Esophagus squamous epithelium (tissue), 5 donors: ENCODE data around the gene TLNRD1. TPM values are rescaled to one million over a fixed set of nuclear protein-coding genes. Genes with fewer than 3 reads are reported as not detected.

ENCODE experiments used
- DNase-seq: peaks from one replicate; lab custom pipeline; 2025; lab: John Stamatoyannopoulos, UW
- H3K27ac ChIP-seq, 4 donors: fragments of 200-600 bp; sonication (generic); one replicate each; pipeline ENCODE4 v1.5.1; 2016 to 2019; ENCODE audit warnings: mild to moderate bottlenecking in 1 of 4
- H3K27me3 ChIP-seq, 4 donors: fragments of 200-600 bp; sonication (generic); 1 replicate in 3 of 4; 2 replicates in 1 of 4; pipeline versions ENCODE4 v1.5.1 to v1.6.0; 2017 to 2021; ENCODE audit warnings: antibody characterized with exemption in 1 of 4
- H3K36me3 ChIP-seq, 3 donors: fragments of 200-600 bp; sonication (generic); one replicate each; pipeline ENCODE4 v1.5.1; 2016 to 2019
- H3K4me1 ChIP-seq, 3 donors: fragments of 200-600 bp; sonication (generic); one replicate each; pipeline ENCODE4 v1.5.1; 2017 to 2019
- H3K4me3 ChIP-seq, 4 donors: fragments of 200-600 bp; sonication (generic); 1 replicate in 3 of 4; 2 replicates in 1 of 4; pipeline ENCODE4 v1.5.1; 2016 to 2019; ENCODE audit warnings: mild to moderate bottlenecking in 2 of 4, moderate library complexity in 1 of 4
- H3K9me3 ChIP-seq, 3 donors: fragments of 200-600 bp; sonication (generic); one replicate each; pipeline ENCODE4 v1.5.1; 2016 to 2019
- CTCF ChIP-seq, 6 experiments: fragments of 450-650 bp in 4 of 6; fragments of 200-600 bp in 2 of 6; sonication (generic) in 2 of 6; IDR thresholded peaks; one replicate each; pipeline ENCODE4 v1.5.1; 2016 to 2019; ENCODE audit warnings: antibody characterized with exemption in 6 of 6, mild to moderate bottlenecking in 4 of 6, moderate library complexity in 4 of 6
- POLR2A ChIP-seq, 4 donors: fragments of 450-650 bp; IDR thresholded peaks; one replicate each; pipeline ENCODE4 v1.6.1; 2017; ENCODE audit warnings: antibody characterized with exemption in 4 of 4, mild to moderate bottlenecking in 4 of 4, moderate library complexity in 3 of 4
- WGBS, 2 donors: methylation state at CpG; one replicate each; pipeline ENCODE4 v1.1.5; 2018; 5-methylcytosine and 5-hydroxymethylcytosine counted together
- intact Hi-C: fragments of 100-400 bp; cut with DNase I; formaldehyde crosslinking; loops from one replicate; pipeline ENCODE4 v1.15.0; 2022
- total RNA-seq, 4 donors: library from RNA; depleted of rRNA; stranded (reverse); fragments of >200 nt; gene quantifications; one replicate each; pipeline ENCODE4 v1.1.0, GENCODE V29; 2016
- donor health status: DM: yes; HTN: yes; CAD: no.

The TLNRD1 gene
- total RNA-seq, 4 donors from 2014 or later: 17.2 to 57.8 (median 22.6) TPM

GRCh38 chr15:81006124-81006523 is 5.4 kb downstream of the TLNRD1 start:
- no peak overlapping the region for H3K4me3 ChIP-seq
- intact Hi-C loops: no loop called here

GRCh38 chr15:81007428-81008064 is 6.8 kb downstream of the TLNRD1 start:
- no peak for TF ChIP-seq POLR2A (IDR thresholded peaks at IDR 0.05)
- no peak for TF ChIP-seq CTCF (IDR thresholded peaks at IDR 0.05)
- WGBS, 2 donors: 74 to 85% methylated on average over 5 of the region's 6 CpGs
- no peak for DNase-seq
- intact Hi-C loops: no loop called here
- no peak overlapping the region for H3K4me3 ChIP-seq
- peaks cover 6 to 39% (median 28%) of the 10 kb centered on the region in 3 donors for H3K4me1 ChIP-seq
- no peaks in the 10 kb centered on the region for H3K9me3 ChIP-seq
- H3K27me3 ChIP-seq: no peaks in the 10 kb centered on the region
- H3K36me3 ChIP-seq: peaks cover 0 to 18% (median 7%) of the 10 kb centered on the region in 3 donors
- H3K27ac ChIP-seq: no peak overlapping the region

More at GRCh38 chr15:81006124-81006523, 5.4 kb downstream of the TLNRD1 start:
- peaks cover 11 to 47% (median 28%) of the 10 kb centered on the region in 3 donors for H3K4me1 ChIP-seq
- TF ChIP-seq CTCF (IDR thresholded peaks at IDR 0.05) (no peak), POLR2A (IDR thresholded peaks at IDR 0.05) (no peak)
- peaks cover 0 to 20% (median 7%) of the 10 kb centered on the region in 3 donors for H3K36me3 ChIP-seq
- no peak for DNase-seq
- H3K9me3 ChIP-seq: no peaks in the 10 kb centered on the region
- WGBS, 2 donors: 77 to 87% methylated on average over 1 of the region's 1 CpG
- H3K27ac ChIP-seq: no peak overlapping the region
- H3K27me3 ChIP-seq: no peaks in the 10 kb centered on the region

- H3K27ac ChIP-seq: no peak overlapping the region
- intact Hi-C loops: no loop called here
- no peaks in the 10 kb centered on the region for H3K27me3 ChIP-seq
- WGBS, 2 donors: 93 to 96% methylated on average over 2 of the region's 2 CpGs
- DNase-seq: no peak
- peaks cover 0 to 31% (median 20%) of the 10 kb centered on the region in 3 donors for H3K4me1 ChIP-seq
- no peak overlapping the region for H3K4me3 ChIP-seq
- no peak for TF ChIP-seq CTCF (IDR thresholded peaks at IDR 0.05)
- no peak for TF ChIP-seq POLR2A (IDR thresholded peaks at IDR 0.05)
- peaks cover 0 to 10% (median 0%) of the 10 kb centered on the region in 3 donors for H3K36me3 ChIP-seq
- no peaks in the 10 kb centered on the region for H3K9me3 ChIP-seq
Observed at GRCh38 chr15:81008312-81008711, 7.6 kb downstream of the TLNRD1 start.

GRCh38 chr15:81010086-81010485 is 9.4 kb downstream of the TLNRD1 start:
- H3K4me3 ChIP-seq: no peak overlapping the region
- no peak overlapping the region for H3K27ac ChIP-seq
- H3K27me3 ChIP-seq: no peaks in the 10 kb centered on the region
- no peaks in the 10 kb centered on the region for H3K36me3 ChIP-seq
- no peak for TF ChIP-seq POLR2A (IDR thresholded peaks at IDR 0.05)
- TF ChIP-seq CTCF (IDR thresholded peaks at IDR 0.05): no peak
- peaks cover 0 to 17% (median 5%) of the 10 kb centered on the region in 3 donors for H3K4me1 ChIP-seq
- no peaks in the 10 kb centered on the region for H3K9me3 ChIP-seq
- WGBS, 2 donors: 75 to 78% methylated on average over 4 of the region's 4 CpGs
- DNase-seq: no peak
- intact Hi-C loops: no loop called here

- no peak overlapping the region for H3K27ac ChIP-seq
- intact Hi-C loops: no loop called here
- TF ChIP-seq CTCF (IDR thresholded peaks at IDR 0.05): no peak
- TF ChIP-seq POLR2A (IDR thresholded peaks at IDR 0.05): no peak
- H3K4me1 ChIP-seq: peaks cover 0 to 18% (median 0%) of the 10 kb centered on the region in 3 donors
- no peak for DNase-seq
- no peak overlapping the region for H3K4me3 ChIP-seq
- no peaks in the 10 kb centered on the region for H3K9me3 ChIP-seq
- no peaks in the 10 kb centered on the region for H3K36me3 ChIP-seq
- no peaks in the 10 kb centered on the region for H3K27me3 ChIP-seq
Observed at GRCh38 chr15:81011593-81011992, 10.9 kb downstream of the TLNRD1 start.
